HEK293 (cell line): ENCODE data around the gene PTPRN2.

Experiments
- CTCF ChIA-PET: fragments of 350-600 bp; formaldehyde crosslinking; extraction: SDS; loops from one replicate; lab custom pipeline; 2021; ENCODE audit warnings: antibody characterized with exemption; lab: Yijun Ruan, JAX
- POLR2A ChIA-PET: fragments of 300-600 bp; formaldehyde crosslinking; extraction: SDS; loops from one replicate; lab custom pipeline; 2020; ENCODE audit warnings: antibody characterized with exemption, inconsistent platforms; lab: Yijun Ruan, JAX
- H3K27ac ChIP-seq: fragments of 200-500 bp; sonication (Bioruptor generic); 2 replicates; pipeline ENCODE4 v1.5.1; 2014; ENCODE audit warnings: low read depth, low read length, control low read depth, inconsistent platforms; ENCODE audit errors: extremely low read depth
- H3K36me3 ChIP-seq, 2 experiments: fragments of 200-500 bp in 1 of 2; sonication (Bioruptor generic) in 1 of 2; 1 replicate in 1 of 2; 2 replicates in 1 of 2; pipeline ENCODE4 v1.5.1; 2014 to 2017; ENCODE audit warnings: inconsistent platforms in 2 of 2, low read length in 2 of 2; ENCODE audit not compliant: control insufficient read depth in 2 of 2, insufficient read depth in 1 of 2
- H3K4me1 ChIP-seq: fragments of 200-500 bp; sonication (Bioruptor generic); 2 replicates; pipeline ENCODE4 v1.5.1; 2014; ENCODE audit warnings: mild to moderate bottlenecking, low read length, inconsistent platforms; ENCODE audit not compliant: control insufficient read depth, insufficient read depth
- H3K4me3 ChIP-seq: 2 replicates; pipeline ENCODE4 v1.5.1; 2011; ENCODE audit warnings: low read depth, mild to moderate bottlenecking, control low read depth, low read length, moderate library complexity
- H3K9me3 ChIP-seq: fragments of 200-500 bp; sonication (Bioruptor generic); 2 replicates; pipeline ENCODE4 v1.5.1; 2014; ENCODE audit warnings: low read depth, low read length, inconsistent platforms; ENCODE audit not compliant: control insufficient read depth, insufficient read depth
- EGR2 ChIP-seq: fragments of 450-650 bp; formaldehyde crosslinking; IDR thresholded peaks from 2 replicates; pipeline ENCODE4 v1.5.1; 2016; ENCODE audit warnings: low read depth, missing biosample characterization, missing genetic modification characterization
- KLF1 ChIP-seq: fragments of 450-650 bp; formaldehyde crosslinking; IDR thresholded peaks from 2 replicates; pipeline ENCODE4 v1.5.1; 2016; ENCODE audit warnings: missing biosample characterization, missing genetic modification characterization
- KLF9 ChIP-seq: fragments of 450-650 bp; formaldehyde crosslinking; IDR thresholded peaks from 2 replicates; pipeline ENCODE4 v1.5.1; 2016; ENCODE audit warnings: missing biosample characterization, missing genetic modification characterization, low read depth
- YY2 ChIP-seq: fragments of 450-650 bp; formaldehyde crosslinking; IDR thresholded peaks from 2 replicates; pipeline ENCODE4 v1.5.1; 2016; ENCODE audit warnings: missing biosample characterization, missing genetic modification characterization
- ZBTB20 ChIP-seq: fragments of 450-650 bp; formaldehyde crosslinking; IDR thresholded peaks from 2 replicates; pipeline ENCODE4 v1.5.1; 2016; ENCODE audit warnings: missing biosample characterization, missing genetic modification characterization
- ZBTB21 ChIP-seq: fragments of 450-650 bp; formaldehyde crosslinking; IDR thresholded peaks from 2 replicates; pipeline ENCODE4 v1.5.1; 2017; ENCODE audit warnings: missing biosample characterization, missing genetic modification characterization
- ZFP3 ChIP-seq: fragments of 450-650 bp; formaldehyde crosslinking; IDR thresholded peaks from 2 replicates; pipeline ENCODE4 v1.5.1; 2016; ENCODE audit warnings: low read depth, missing biosample characterization, missing genetic modification characterization
- ZNF112 ChIP-seq: fragments of 450-650 bp; formaldehyde crosslinking; IDR thresholded peaks from 2 replicates; pipeline ENCODE4 v1.5.0; 2017; ENCODE audit warnings: missing biosample characterization, missing genetic modification characterization
- ZNF114 ChIP-seq: fragments of 450-650 bp; formaldehyde crosslinking; IDR thresholded peaks from 2 replicates; pipeline ENCODE4 v1.5.0; 2017; ENCODE audit warnings: missing biosample characterization, missing genetic modification characterization
- ZNF138 ChIP-seq: fragments of 450-650 bp; formaldehyde crosslinking; IDR thresholded peaks from 2 replicates; pipeline ENCODE4 v1.5.1; 2016; ENCODE audit warnings: missing biosample characterization, missing genetic modification characterization, borderline replicate concordance
- ZNF140 ChIP-seq: fragments of 450-650 bp; formaldehyde crosslinking; IDR thresholded peaks from 2 replicates; pipeline ENCODE4 v1.5.1; 2016; ENCODE audit warnings: missing biosample characterization, missing genetic modification characterization
- ZNF239 ChIP-seq: fragments of 450-650 bp; formaldehyde crosslinking; IDR thresholded peaks from 2 replicates; pipeline ENCODE4 v1.5.1; 2016; ENCODE audit warnings: missing biosample characterization, missing genetic modification characterization
- ZNF350 ChIP-seq: fragments of 450-650 bp; formaldehyde crosslinking; IDR thresholded peaks from 2 replicates; pipeline ENCODE4 v1.5.0; 2017; ENCODE audit warnings: missing biosample characterization, mild to moderate bottlenecking, missing genetic modification characterization
- ZNF433 ChIP-seq: fragments of 450-650 bp; formaldehyde crosslinking; IDR thresholded peaks from 2 replicates; pipeline ENCODE4 v1.5.1; 2016; ENCODE audit warnings: missing biosample characterization, missing genetic modification characterization, low read depth
- ZNF555 ChIP-seq: fragments of 450-650 bp; formaldehyde crosslinking; conservative IDR thresholded peaks from 2 replicates; pipeline ENCODE4 v1.5.1; 2017; ENCODE audit warnings: missing biosample characterization, mild to moderate bottlenecking, missing genetic modification characterization, inconsistent platforms
- ZNF600 ChIP-seq: fragments of 450-650 bp; formaldehyde crosslinking; IDR thresholded peaks from 2 replicates; pipeline ENCODE4 v1.5.1; 2016; ENCODE audit warnings: missing biosample characterization, missing genetic modification characterization
- ZNF654 ChIP-seq: fragments of 450-650 bp; formaldehyde crosslinking; IDR thresholded peaks from 2 replicates; pipeline ENCODE4 v1.5.1; 2016; ENCODE audit warnings: low read depth, missing biosample characterization, missing genetic modification characterization
- ZNF660 ChIP-seq: fragments of 450-650 bp; IDR thresholded peaks from 2 replicates; pipeline ENCODE4 v1.5.1; 2018; ENCODE audit warnings: missing biosample characterization, mild to moderate bottlenecking, missing genetic modification characterization
- ZNF792 ChIP-seq: fragments of 450-650 bp; formaldehyde crosslinking; IDR thresholded peaks from 2 replicates; pipeline ENCODE4 v1.5.1; 2016; ENCODE audit warnings: missing biosample characterization, missing genetic modification characterization
- ZSCAN23 ChIP-seq: fragments of 450-650 bp; formaldehyde crosslinking; IDR thresholded peaks from 2 replicates; pipeline ENCODE4 v1.5.1; 2016; ENCODE audit warnings: missing biosample characterization, missing genetic modification characterization
- TF ChIP-seq, protein P1 (sequence below): fragments of 450-650 bp; formaldehyde crosslinking; IDR thresholded peaks from 2 replicates; pipeline ENCODE4 v1.5.1; 2017; ENCODE audit warnings: missing biosample characterization, missing genetic modification characterization
- TF ChIP-seq, protein P2 (sequence below): fragments of 450-650 bp; formaldehyde crosslinking; IDR thresholded peaks from 2 replicates; pipeline ENCODE4 v1.5.1; 2016; ENCODE audit warnings: missing biosample characterization, missing genetic modification characterization
- TF ChIP-seq, protein P3 (sequence below): fragments of 450-650 bp; formaldehyde crosslinking; IDR thresholded peaks from 2 replicates; pipeline ENCODE4 v1.5.1; 2016; ENCODE audit warnings: missing biosample characterization, missing genetic modification characterization

The PTPRN2 gene

DNA sequence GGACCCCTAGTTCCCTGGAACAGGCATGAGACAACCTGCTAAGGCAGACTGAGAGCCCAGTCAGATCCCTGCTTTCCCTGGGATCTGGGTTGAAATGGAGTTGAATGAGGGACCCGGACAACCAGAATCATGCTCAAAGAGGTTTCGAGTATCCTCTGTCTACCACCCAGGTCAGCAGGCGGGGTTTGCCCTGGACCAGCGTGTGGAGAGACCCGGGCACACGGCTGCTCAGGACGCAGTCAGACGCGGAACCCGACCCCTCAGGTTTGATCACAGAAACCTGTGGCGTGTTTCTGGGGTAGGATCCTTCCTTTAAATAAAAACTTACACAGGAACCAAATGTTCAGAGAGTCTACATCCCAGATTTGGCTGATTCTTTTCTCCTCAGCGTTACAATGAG, 330.6 kb downstream of the PTPRN2 start (continued):
- TF ChIP-seq, protein P1, sequence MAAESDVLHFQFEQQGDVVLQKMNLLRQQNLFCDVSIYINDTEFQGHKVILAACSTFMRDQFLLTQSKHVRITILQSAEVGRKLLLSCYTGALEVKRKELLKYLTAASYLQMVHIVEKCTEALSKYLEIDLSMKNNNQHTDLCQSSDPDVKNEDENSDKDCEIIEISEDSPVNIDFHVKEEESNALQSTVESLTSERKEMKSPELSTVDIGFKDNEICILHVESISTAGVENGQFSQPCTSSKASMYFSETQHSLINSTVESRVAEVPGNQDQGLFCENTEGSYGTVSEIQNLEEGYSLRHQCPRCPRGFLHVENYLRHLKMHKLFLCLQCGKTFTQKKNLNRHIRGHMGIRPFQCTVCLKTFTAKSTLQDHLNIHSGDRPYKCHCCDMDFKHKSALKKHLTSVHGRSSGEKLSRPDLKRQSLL (tag by site-specific recombination): no peak
- TF ChIP-seq ZNF112 (tag by site-specific recombination) (no peak), ZNF555 (tag by site-specific recombination) (no peak), ZNF140 (tag by site-specific recombination) (no peak), EGR2 (no peak)

DNA sequence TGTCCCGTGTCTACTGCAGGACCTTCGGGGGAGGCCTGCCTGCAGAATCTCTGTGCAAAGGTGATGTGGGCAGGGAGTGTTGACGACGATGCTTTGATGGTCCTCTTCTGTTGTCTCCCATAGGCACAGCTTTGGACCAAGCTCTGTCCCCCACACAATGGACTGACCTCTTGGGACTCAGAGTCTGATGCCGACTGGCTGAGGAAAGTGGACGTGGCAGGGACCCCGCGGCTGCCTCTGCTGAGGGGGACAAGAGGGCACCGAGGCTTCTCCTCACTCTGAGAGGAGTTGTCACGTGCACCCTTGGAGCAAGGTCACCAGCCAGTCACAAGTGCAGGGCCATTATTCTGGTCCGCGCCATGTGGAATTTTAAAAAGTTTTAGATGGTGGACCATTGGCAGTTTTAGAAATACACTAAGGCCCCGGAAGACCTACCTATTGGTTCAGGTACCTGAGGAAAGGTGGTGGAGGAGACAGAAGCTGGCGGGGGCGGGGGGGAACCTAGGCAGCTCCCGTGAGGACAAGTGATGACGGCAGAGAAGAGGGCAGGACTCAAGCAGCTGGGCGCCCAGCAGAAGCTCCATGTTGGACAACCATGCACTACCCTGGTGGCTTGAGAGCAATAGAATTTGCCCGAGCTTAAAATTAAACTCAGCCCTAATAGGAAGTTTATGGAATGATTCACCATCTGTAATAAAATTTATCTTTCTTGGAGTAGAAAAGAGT, 331.4 kb downstream of the PTPRN2 start:
- Histone ChIP-seq H3K36me3 (no peaks in the 10 kb centered on the region), H3K4me3 (no peak overlapping the region), H3K4me1 (no peaks in the 10 kb centered on the region), H3K9me3 (no peaks in the 10 kb centered on the region), H3K27ac (no peak overlapping the region)
- TF ChIP-seq ZNF792 (tag by site-specific recombination) (no peak), ZFP3 (tag by site-specific recombination) (no peak), ZNF600 (no peak), KLF9 (tag by site-specific recombination) (no peak), ZNF433 (tag by site-specific recombination) (no peak), KLF1 (tag by site-specific recombination) (no peak), YY2 (tag by site-specific recombination) (no peak), ZNF114 (tag by site-specific recombination) (no peak), ZNF654 (tag by site-specific recombination) (no peak), ZNF350 (tag by site-specific recombination) (no peak), ZNF660 (tag by site-specific recombination) (no peak), ZNF239 (no peak), ZSCAN23 (no peak), ZBTB21 (tag by site-specific recombination) (no peak), ZNF138 (tag by site-specific recombination) (no peak), ZBTB20 (tag by site-specific recombination) (no peak)
- TF ChIP-seq, protein P2, sequence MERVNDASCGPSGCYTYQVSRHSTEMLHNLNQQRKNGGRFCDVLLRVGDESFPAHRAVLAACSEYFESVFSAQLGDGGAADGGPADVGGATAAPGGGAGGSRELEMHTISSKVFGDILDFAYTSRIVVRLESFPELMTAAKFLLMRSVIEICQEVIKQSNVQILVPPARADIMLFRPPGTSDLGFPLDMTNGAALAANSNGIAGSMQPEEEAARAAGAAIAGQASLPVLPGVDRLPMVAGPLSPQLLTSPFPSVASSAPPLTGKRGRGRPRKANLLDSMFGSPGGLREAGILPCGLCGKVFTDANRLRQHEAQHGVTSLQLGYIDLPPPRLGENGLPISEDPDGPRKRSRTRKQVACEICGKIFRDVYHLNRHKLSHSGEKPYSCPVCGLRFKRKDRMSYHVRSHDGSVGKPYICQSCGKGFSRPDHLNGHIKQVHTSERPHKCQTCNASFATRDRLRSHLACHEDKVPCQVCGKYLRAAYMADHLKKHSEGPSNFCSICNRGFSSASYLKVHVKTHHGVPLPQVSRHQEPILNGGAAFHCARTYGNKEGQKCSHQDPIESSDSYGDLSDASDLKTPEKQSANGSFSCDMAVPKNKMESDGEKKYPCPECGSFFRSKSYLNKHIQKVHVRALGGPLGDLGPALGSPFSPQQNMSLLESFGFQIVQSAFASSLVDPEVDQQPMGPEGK (tag by site-specific recombination): no peak
- TF ChIP-seq, protein P3, sequence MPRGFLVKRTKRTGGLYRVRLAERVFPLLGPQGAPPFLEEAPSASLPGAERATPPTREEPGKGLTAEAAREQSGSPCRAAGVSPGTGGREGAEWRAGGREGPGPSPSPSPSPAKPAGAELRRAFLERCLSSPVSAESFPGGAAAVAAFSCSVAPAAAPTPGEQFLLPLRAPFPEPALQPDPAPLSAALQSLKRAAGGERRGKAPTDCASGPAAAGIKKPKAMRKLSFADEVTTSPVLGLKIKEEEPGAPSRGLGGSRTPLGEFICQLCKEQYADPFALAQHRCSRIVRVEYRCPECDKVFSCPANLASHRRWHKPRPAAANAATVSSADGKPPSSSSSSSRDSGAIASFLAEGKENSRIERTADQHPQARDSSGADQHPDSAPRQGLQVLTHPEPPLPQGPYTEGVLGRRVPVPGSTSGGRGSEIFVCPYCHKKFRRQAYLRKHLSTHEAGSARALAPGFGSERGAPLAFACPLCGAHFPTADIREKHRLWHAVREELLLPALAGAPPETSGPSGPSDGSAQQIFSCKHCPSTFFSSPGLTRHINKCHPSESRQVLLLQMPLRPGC (tag by site-specific recombination): no peak
- ChIA-PET POLR2A (no interaction called here), CTCF (no interaction called here)
